CD4-positive, alpha-beta T cell treated with Interferon alpha-2 for 1 hour (primary cell): ENCODE data around the gene ACTR3C.
A peak's percentile ranks its signal among the peaks of the same experiment; 100 is the strongest.
"Not testable (repeated sequence)": the region's sequence is repeated elsewhere in the genome, so short reads cannot be mapped to it uniquely, and the experiment has no call there.

Source experiments
- DNase-seq, 2 donors: peaks; one replicate each; pipeline ENCODE4 v3.0.0-alpha.2; 2020 to 2022

The ACTR3C gene

DNA sequence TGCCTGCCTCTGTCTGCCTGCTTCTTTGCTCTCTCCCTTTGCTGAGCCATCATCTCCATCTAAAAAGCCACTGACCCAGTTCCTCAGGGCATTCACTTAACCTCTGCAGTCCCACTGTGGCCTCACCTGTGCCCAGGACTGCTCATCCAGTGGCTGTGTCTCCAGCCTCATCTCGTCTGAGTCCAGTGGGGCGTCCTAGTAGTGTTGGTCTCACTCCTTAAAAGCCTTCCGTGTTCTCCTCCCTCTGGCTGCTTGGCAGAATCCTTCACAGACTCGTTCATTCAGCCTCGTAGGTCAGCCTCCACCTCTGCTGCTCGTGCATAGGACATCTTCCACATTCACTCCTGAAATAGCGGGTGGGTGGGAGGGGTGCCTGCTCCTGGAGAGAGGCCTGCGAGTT is 10.8 kb upstream of the ACTR3C start:
- no peak for DNase-seq

DNA sequence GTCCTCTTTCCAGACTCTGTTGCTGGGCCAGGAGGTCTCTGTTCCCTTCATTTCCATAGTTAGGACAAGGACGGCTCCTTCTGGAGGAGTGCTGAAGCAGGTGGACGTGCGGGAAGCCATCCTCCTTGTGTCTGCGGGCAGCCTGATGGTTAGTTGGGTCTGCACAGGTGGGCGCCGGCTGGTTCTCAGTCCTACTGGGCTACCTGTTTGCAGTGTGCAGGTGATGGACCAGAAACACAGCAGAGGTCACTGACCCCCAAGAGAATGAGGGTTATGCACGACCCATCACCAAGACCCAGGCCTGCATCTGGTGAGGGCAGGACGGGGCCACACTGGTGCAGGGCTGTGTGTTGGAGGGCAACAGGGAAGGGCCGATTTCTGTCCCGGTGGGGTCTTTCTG is 10.3 kb upstream of the ACTR3C start:
- DNase-seq = no peak

DNA sequence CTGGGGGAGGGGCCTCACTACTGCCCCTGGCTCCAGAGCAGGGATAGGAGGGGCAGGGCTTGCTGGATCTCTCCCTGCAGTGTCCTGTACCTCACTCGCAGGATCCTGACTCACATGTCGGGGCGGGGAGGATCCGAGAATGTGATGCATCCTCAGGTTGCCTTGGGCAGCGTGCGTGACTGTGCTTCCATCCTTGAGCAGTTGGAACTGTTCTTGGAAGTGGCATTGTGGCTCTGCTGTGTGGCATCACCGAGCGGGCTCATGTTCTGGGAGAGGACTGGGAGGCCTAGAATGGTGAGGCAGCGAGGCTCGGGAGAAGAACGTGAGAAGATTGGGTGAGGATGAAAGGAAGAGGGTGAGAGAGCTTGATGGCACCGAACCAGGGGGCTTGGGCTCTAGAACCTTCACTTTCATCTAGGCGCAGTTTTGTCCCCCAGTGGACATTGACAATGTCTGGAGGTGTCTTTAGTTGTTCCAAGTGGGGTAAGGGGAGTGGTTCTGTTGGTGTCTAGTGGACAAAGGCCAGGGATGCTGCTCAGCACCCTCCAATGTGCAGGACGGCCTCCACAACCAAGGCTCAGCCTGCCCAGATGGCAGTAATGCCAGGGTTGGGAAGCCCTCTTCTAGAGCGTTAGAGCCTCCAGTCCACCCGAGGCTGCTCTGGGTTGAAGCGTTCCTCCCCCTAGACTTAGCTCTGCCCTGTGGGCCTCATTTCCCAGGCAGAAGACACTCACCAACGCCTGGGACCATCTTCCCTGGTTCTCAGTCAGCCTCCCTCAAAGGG is 9.7 kb upstream of the ACTR3C start:
- no peak for DNase-seq

GRCh38 chr7:150330211-150330885 is 7.0 kb upstream of the ACTR3C start:
- no peak for DNase-seq

- no peak for DNase-seq
Measured at GRCh38 chr7:150329331-150330120, 6.2 kb upstream of the ACTR3C start.

DNA sequence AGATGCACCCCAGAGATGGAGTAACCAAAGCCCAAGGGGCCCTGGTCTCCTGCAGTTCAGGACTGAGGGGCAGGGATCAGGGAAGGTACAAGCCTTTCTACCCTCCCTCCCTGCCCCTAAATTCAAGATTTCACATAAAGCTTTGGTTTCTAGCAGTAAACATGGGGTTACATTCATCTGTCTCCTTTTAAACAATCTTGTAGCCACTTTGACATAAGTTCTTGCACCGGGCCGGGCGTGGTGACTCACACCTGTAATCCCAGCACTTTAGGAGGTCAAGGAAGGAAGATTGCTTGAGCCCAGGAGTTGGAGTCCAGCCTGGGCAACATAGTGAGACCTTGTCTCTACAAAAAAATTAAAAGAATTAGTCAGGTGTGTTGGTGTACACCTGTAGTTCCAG is 4.0 kb upstream of the ACTR3C start:
- DNase-seq = no peak

DNA sequence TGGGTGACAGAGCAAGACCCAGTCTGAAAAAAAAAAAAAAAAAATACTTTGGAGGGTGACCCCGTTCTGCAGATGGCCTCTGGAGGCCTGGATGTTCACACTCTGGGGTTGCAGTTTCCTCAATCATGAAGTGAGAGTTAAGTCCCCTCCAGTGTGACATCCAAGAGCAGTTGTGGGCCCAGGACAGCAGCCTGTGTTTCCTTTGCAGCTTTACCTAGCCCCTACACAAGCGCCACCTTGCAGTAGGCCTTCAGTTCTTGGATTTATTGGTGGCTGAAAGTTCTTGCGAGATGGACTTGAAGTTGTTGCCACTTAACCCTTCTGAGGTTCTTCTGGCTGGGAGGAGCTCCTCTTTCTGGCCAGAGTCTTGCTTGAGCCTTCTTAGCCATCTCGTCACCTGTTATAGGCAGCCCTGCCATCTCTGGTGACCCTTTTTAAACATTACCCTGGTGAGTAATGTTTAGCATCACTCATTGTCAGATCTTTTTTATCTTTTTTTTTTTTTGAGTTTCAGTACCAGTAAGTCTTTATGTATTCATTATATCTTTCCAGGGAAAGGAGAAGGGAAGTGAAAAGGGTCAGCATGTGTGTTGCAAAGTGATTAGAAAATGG is 3.4 kb upstream of the ACTR3C start:
- DNase-seq = no peak

GRCh38 chr7:150325901-150326300 is 2.6 kb upstream of the ACTR3C start:
- DNase-seq = no peak

DNA sequence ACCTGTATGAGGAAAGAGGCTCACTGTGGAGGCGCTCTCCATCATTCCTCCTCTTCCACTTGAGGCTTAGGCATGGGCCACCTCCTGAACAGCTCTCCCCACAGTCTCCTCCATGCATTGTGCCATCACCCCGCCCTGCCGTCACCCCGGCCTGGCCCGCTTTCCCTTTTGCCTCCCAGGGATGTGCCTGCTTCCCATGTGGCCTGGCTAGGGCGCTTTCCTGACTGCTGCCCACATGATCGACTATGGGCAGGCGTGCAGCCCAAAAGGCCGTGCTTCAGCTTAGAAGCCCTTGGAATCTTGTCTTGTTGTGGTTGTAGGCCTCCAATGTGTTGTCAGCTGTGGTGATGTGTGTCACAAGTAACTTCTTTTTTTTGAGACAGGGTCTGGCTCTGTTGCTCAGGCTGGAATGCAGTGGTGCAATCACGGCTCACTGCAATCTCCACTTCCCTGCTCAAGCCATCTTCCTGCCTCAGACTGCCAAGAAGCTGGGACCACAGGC is 1.8 kb upstream of the ACTR3C start:
- DNase-seq = peak in 1 of 2 donors; percentile 10

DNA sequence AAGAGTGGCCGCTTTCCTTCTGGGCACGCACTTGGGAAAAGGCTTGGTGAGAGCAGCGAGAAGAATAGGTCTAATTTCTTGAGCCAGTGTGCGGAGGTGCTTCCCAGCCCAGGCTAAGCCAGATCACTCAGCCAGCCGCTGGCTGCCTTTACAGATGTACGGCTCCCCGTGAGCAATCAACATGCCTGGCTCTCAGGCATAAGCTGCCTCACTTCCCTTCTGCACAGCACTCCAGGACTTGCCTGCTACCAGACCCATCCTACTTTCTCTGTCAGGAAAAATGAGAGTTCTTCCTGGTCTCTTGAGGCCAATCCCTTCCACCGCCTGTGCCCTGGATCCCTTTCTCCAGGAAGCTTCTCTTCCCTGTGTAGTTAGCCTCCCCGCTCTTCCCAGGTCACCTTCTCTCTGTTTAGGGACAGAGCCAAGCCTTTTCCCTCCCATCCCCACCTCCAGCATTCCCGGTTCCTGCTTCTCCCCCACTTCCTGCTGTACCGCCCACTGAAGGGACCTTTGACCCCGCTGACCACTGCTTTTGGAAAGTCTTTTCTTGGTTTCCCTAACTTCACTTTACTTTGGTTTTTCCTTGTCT is 1.1 kb upstream of the ACTR3C start:
- no peak for DNase-seq

- no peak for DNase-seq
Measured at GRCh38 chr7:150323682-150324372, 482 bp upstream of the ACTR3C start.

- DNase-seq = peak; percentile 77 to 88
Measured at GRCh38 chr7:150322114-150322832, 1.1 kb downstream of the ACTR3C start.

- DNase-seq = no peak
Measured at GRCh38 chr7:150321788-150322113, 1.6 kb downstream of the ACTR3C start.

DNA sequence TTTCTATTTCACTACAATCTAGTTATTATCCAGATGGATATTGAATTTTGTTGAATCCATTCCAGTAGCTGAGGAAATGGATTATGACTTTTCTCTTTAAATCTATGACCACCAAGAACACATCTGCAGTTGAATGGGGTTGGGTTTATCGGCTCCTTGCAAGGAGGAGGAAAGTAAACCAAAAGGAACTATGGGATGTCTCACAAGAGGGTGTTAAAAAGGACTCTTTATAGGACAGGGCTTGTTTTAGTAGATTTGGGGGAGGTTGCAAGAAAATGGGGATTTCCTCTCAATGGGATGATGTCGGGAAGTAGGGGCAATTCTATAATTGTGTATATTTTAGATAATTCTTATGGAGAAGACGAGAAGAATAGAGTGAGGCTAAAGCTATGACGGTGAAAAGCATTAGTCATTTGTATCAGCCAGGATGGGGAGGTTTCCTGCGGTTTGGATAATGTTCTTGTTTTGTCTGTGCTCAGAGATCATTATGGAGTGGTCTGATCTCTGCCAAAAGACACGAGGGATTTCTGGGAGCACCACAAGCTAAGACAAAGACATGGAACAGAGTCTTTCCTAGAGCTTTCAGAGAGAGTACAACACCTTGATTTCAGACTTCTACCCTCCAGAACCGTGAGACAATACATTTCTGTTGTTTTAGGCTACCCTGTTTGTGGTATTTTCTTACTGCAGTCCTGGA is 5.4 kb downstream of the ACTR3C start:
- no peak for DNase-seq

GRCh38 chr7:150316987-150317386 is 6.4 kb downstream of the ACTR3C start:
- DNase-seq = not testable (repeated sequence)

- DNase-seq = no peak
Measured at GRCh38 chr7:150314639-150315239, 8.6 kb downstream of the ACTR3C start.

- DNase-seq = no peak
Measured at GRCh38 chr7:150313870-150314269, 9.5 kb downstream of the ACTR3C start.

GRCh38 chr7:150313367-150313809 is 10.0 kb downstream of the ACTR3C start:
- no peak for DNase-seq

GRCh38 chr7:150312649-150313366 is 10.5 kb downstream of the ACTR3C start:
- not testable (repeated sequence) for DNase-seq

GRCh38 chr7:150311711-150312110 is 11.6 kb downstream of the ACTR3C start:
- DNase-seq = no peak
